Neural cell (in vitro differentiated cells): ENCODE results near the gene TUBB4B. TPM values are rescaled to one million over a fixed set of nuclear protein-coding genes. Genes with fewer than 3 reads are reported as not detected.
"Not testable (repeated sequence)": the region's sequence is repeated elsewhere in the genome, so short reads cannot be mapped to it uniquely, and the experiment has no call there.

Experiments
- H2AFZ ChIP-seq: fragments of 200-600, 300-800 bp; sonication (generic), shearing (Covaris generic); 2 replicates; pipeline ENCODE4 v1.6.0; 2014; ENCODE audit warnings: low read depth, mild to moderate bottlenecking, antibody characterized with exemption, low read length, moderate library complexity
- H3F3A ChIP-seq: fragments of 200-600 bp; shearing (Covaris generic); 2 replicates; pipeline ENCODE4 v1.6.1; 2016; ENCODE audit warnings: mild to moderate bottlenecking, moderate library complexity, mixed read lengths, antibody characterized with exemption, low read length; ENCODE audit not compliant: insufficient read depth, poor library complexity, severe bottlenecking
- H3K27ac ChIP-seq: fragments of 200-600, 300-800 bp; sonication (generic), shearing (Covaris generic); 2 replicates; pipeline ENCODE4 v1.5.1; 2014; ENCODE audit warnings: mild to moderate bottlenecking, low read length, moderate library complexity
- H3K27me3 ChIP-seq: fragments of 300-800, 200-600 bp; sonication (generic), shearing (Covaris generic); 2 replicates; pipeline ENCODE4 v1.6.0; 2014; ENCODE audit warnings: mild to moderate bottlenecking, low read depth, low read length, moderate library complexity; ENCODE audit not compliant: insufficient read depth
- H3K36me3 ChIP-seq: fragments of 300-800, 200-600 bp; sonication (generic), shearing (Covaris generic); 2 replicates; pipeline ENCODE4 v1.5.1; 2014; ENCODE audit warnings: mild to moderate bottlenecking, antibody characterized with exemption, low read length, moderate library complexity; ENCODE audit not compliant: insufficient read depth
- H3K4me2 ChIP-seq: fragments of 300-800, 200-600 bp; sonication (generic), shearing (Covaris generic); 2 replicates; pipeline ENCODE4 v1.6.0; 2014; ENCODE audit warnings: mild to moderate bottlenecking, low read length
- H3K4me3 ChIP-seq: fragments of 300-800, 200-600 bp; sonication (generic), shearing (Covaris generic); 2 replicates; pipeline ENCODE4 v1.5.1; 2014; ENCODE audit warnings: mild to moderate bottlenecking, low read length, moderate library complexity
- H3K79me2 ChIP-seq: fragments of 200-600 bp; shearing (Covaris generic); replicated peaks from 2 replicates; pipeline ENCODE4 v1.6.0; 2014; ENCODE audit warnings: mild to moderate bottlenecking, low read length, moderate library complexity; ENCODE audit not compliant: insufficient read depth
- H3K9ac ChIP-seq: fragments of 300-800, 200-600 bp; sonication (generic), shearing (Covaris generic); 2 replicates; pipeline ENCODE4 v1.6.1; 2016; ENCODE audit warnings: mild to moderate bottlenecking, low read length, mixed read lengths
- H3K9me2 ChIP-seq: fragments of 200-600 bp; shearing (Covaris generic); 2 replicates; pipeline ENCODE4 v1.6.1; 2016; ENCODE audit warnings: mild to moderate bottlenecking, low read length, mixed read lengths; ENCODE audit not compliant: insufficient read depth
- H3K9me3 ChIP-seq: fragments of 200-600, 300-800 bp; sonication (generic), shearing (Covaris generic); 2 replicates; pipeline ENCODE4 v1.6.1; 2016; ENCODE audit warnings: mild to moderate bottlenecking, mixed run types, low read length, moderate library complexity, mixed read lengths
- H4K20me1 ChIP-seq: fragments of 200-600 bp; shearing (Covaris generic); 2 replicates; pipeline ENCODE4 v1.6.1; 2016; ENCODE audit warnings: mild to moderate bottlenecking, mixed run types; ENCODE audit not compliant: insufficient read depth
- EP300 ChIP-seq: fragments of 450-650 bp; conservative IDR thresholded peaks from 2 replicates; pipeline ENCODE4 v1.6.1; 2014; ENCODE audit warnings: antibody characterized with exemption, mild to moderate bottlenecking, moderate library complexity; ENCODE audit not compliant: poor library complexity, severe bottlenecking
- EZH2 ChIP-seq: fragments of 200-600, 300-800 bp; shearing (Covaris generic), sonication (generic); IDR thresholded peaks from 2 replicates; pipeline ENCODE4 v1.6.1; 2014; ENCODE audit warnings: antibody characterized with exemption, low read length, borderline replicate concordance, mild to moderate bottlenecking; ENCODE audit not compliant: insufficient read depth, poor library complexity, severe bottlenecking
- MXI1 ChIP-seq: fragments of 450-650 bp; conservative IDR thresholded peaks from 2 replicates; pipeline ENCODE4 v1.6.1; 2014; ENCODE audit warnings: antibody characterized with exemption, mild to moderate bottlenecking; ENCODE audit not compliant: poor library complexity, severe bottlenecking
- POLR2AphosphoS5 ChIP-seq: IDR thresholded peaks from 2 replicates; pipeline ENCODE4 v1.6.1; 2012
- RAD21 ChIP-seq: fragments of 450-650 bp; conservative IDR thresholded peaks from 2 replicates; pipeline ENCODE4 v1.6.1; 2014; ENCODE audit warnings: antibody characterized with exemption, mild to moderate bottlenecking, moderate library complexity
- SMC3 ChIP-seq: fragments of 450-650 bp; conservative IDR thresholded peaks from 2 replicates; pipeline ENCODE4 v1.6.1; 2014; ENCODE audit warnings: antibody characterized with exemption, mild to moderate bottlenecking, moderate library complexity; ENCODE audit not compliant: poor library complexity
- TAF1 ChIP-seq: IDR thresholded peaks from 2 replicates; pipeline ENCODE4 v1.6.1; 2012; ENCODE audit warnings: low read depth
- polyA plus RNA-seq: library from polyadenylated mRNA; depleted of rRNA; stranded (reverse); fragments of >200 nt; gene quantifications from 2 replicates; pipeline ENCODE4 v1.2.3, GENCODE V29; 2014
- TF ChIP-seq, protein P1 (sequence below): fragments of 450-650 bp; IDR thresholded peaks from 2 replicates; pipeline ENCODE4 v1.5.1; 2014; ENCODE audit warnings: antibody characterized with exemption, mild to moderate bottlenecking, moderate library complexity; ENCODE audit not compliant: poor library complexity, severe bottlenecking
- TF ChIP-seq, protein P2 (sequence below): IDR thresholded peaks from 2 replicates; pipeline ENCODE4 v1.6.1; 2012; ENCODE audit warnings: borderline replicate concordance

The TUBB4B gene
- polyA plus RNA-seq, 1 donor from 2014 or later: 60.3 TPM

DNA sequence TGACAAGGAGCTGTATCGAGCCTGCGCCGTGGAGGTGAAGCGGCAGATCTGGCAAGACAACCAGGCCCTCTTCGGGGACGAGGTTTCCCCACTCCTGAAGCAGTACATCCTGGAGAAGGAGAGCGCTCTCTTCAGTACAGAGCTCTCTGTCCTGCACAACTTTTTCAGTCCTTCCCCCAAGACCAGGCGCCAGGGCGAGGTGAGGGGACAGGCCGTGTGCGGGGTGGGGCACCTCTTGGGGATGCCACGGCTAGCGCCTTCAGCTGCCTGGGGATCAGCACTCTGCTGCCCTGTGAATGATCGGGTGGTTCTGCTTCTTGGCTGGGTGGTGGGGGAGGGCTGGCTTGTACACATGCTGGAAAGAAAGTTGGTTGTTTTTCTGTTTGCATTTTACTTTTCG is 15.8 kb downstream of the TUBB4B start:
- no peak for TF ChIP-seq TAF1
- no peak for TF ChIP-seq EZH2
- TF ChIP-seq, protein P1, sequence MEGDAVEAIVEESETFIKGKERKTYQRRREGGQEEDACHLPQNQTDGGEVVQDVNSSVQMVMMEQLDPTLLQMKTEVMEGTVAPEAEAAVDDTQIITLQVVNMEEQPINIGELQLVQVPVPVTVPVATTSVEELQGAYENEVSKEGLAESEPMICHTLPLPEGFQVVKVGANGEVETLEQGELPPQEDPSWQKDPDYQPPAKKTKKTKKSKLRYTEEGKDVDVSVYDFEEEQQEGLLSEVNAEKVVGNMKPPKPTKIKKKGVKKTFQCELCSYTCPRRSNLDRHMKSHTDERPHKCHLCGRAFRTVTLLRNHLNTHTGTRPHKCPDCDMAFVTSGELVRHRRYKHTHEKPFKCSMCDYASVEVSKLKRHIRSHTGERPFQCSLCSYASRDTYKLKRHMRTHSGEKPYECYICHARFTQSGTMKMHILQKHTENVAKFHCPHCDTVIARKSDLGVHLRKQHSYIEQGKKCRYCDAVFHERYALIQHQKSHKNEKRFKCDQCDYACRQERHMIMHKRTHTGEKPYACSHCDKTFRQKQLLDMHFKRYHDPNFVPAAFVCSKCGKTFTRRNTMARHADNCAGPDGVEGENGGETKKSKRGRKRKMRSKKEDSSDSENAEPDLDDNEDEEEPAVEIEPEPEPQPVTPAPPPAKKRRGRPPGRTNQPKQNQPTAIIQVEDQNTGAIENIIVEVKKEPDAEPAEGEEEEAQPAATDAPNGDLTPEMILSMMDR: no peak
- no peak for TF ChIP-seq RAD21
- no peak for TF ChIP-seq POLR2AphosphoS5
- no peak for TF ChIP-seq EP300
- TF ChIP-seq, protein P2, sequence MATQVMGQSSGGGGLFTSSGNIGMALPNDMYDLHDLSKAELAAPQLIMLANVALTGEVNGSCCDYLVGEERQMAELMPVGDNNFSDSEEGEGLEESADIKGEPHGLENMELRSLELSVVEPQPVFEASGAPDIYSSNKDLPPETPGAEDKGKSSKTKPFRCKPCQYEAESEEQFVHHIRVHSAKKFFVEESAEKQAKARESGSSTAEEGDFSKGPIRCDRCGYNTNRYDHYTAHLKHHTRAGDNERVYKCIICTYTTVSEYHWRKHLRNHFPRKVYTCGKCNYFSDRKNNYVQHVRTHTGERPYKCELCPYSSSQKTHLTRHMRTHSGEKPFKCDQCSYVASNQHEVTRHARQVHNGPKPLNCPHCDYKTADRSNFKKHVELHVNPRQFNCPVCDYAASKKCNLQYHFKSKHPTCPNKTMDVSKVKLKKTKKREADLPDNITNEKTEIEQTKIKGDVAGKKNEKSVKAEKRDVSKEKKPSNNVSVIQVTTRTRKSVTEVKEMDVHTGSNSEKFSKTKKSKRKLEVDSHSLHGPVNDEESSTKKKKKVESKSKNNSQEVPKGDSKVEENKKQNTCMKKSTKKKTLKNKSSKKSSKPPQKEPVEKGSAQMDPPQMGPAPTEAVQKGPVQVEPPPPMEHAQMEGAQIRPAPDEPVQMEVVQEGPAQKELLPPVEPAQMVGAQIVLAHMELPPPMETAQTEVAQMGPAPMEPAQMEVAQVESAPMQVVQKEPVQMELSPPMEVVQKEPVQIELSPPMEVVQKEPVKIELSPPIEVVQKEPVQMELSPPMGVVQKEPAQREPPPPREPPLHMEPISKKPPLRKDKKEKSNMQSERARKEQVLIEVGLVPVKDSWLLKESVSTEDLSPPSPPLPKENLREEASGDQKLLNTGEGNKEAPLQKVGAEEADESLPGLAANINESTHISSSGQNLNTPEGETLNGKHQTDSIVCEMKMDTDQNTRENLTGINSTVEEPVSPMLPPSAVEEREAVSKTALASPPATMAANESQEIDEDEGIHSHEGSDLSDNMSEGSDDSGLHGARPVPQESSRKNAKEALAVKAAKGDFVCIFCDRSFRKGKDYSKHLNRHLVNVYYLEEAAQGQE: no peak
- TF ChIP-seq SMC3: no peak
- TF ChIP-seq MXI1: no peak
- no peaks in the 10 kb centered on the region for H3F3A ChIP-seq
- H3K27me3 ChIP-seq: no peaks in the 10 kb centered on the region
- peaks cover 10% of the 10 kb centered on the region for H3K79me2 ChIP-seq
- H2AFZ ChIP-seq: no peak overlapping the region
- H3K27ac ChIP-seq: no peak overlapping the region
- no peak overlapping the region for H3K9ac ChIP-seq
- no peaks in the 10 kb centered on the region for H3K9me2 ChIP-seq
- H3K4me2 ChIP-seq: no peak overlapping the region
- no peaks in the 10 kb centered on the region for H4K20me1 ChIP-seq
- peak overlapping the region; percentile 96 for H3K4me3 ChIP-seq
- H3K36me3 ChIP-seq: no peaks in the 10 kb centered on the region
- no peaks in the 10 kb centered on the region for H3K9me3 ChIP-seq

GRCh38 chr9:137262173-137262908 is 21.3 kb downstream of the TUBB4B start:
- H3K27me3 ChIP-seq, H3K4me3 ChIP-seq, H3K9ac ChIP-seq, H4K20me1 ChIP-seq, H3K9me3 ChIP-seq, H3K27ac ChIP-seq, H3K36me3 ChIP-seq, H3K9me2 ChIP-seq, H3F3A ChIP-seq, H3K79me2 ChIP-seq, H2AFZ ChIP-seq, H3K4me2 ChIP-seq: not testable (repeated sequence)
- peak; percentile 48 for TF ChIP-seq SMC3
- peak; percentile 29 for TF ChIP-seq RAD21
- TF ChIP-seq, protein P1: peak; percentile 56
